Hematopoietic multipotent progenitor cell (in vitro differentiated cells): ENCODE measurements around the gene CDH16. TPM values are rescaled to one million over a fixed set of nuclear protein-coding genes. Genes with fewer than 3 reads are reported as not detected.
A peak's percentile ranks its signal among the peaks of the same experiment; 100 is the strongest.

ENCODE experiments used
- DNase-seq, 3 donors: peaks; one replicate each; pipeline ENCODE4 v3.0.0-alpha.2; 2011 to 2015; ENCODE audit warnings: low read depth in 2 of 3, low spot score in 2 of 3
- total RNA-seq: library from RNA; depleted of rRNA; stranded (reverse); fragments of >200 nt; gene quantifications from one replicate; pipeline ENCODE4 v1.2.3, GENCODE V29; 2012

The CDH16 gene
- total RNA-seq, 1 donor, result not detected

GRCh38 chr16:66931665-66932064, 13.0 kb upstream of the CDH16 start:
- no peak for DNase-seq

DNA sequence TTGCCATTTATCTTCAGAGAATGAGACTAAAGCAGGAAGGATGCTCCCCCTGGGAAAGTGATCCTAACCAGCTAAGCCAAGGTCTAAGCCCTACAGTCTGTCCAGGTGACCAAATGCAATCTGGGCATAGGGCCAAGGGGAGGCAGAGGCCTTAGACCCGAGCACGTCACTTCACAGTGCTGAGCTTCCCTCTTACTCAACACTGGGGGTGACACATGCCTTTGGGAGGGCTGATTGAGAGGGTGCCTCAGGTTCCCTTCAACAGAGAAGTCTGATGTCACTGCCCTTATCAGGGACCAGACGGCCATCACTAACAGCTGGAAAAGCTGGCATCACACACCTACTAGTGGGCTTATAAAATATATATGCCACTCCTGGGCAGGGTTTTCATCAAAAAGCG, 11.5 kb upstream of the CDH16 start:
- no peak for DNase-seq

DNA sequence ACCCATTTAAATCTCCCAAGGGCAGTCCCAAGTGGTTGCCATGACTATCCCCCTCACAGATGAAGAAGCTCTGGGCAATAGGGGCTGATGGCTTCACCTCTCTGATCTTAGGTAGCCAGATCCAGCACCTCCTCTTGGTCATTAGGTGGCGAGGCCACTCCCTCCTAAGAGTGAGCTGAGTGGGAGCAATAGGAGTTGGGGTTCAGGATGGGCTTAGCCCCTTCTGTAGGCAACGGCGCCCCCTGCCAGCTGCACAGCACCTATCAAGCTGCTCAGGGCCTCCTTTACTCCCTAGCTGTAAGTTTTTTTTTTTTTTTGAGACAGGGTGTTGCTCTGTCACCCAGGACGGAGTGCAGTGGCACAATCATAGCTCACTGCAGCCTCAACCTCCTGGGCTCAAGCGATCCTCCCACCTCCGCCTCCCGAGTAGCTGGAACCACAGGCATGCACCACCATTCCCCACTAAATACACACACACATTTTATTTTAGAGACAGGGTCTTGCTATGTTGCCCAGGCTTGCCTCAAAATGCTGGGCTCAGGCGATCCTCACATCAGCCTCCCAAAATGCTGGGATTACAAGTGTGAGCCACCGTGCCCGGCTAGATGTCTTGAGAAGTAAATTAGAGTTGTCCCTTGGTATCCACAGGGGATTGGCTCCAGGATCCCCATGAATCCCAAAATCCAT, 10.2 kb upstream of the CDH16 start:
- DNase-seq, result peak in 1 of 3 donors; percentile 45

- DNase-seq, result no peak
Observed at GRCh38 chr16:66927918-66928649, 9.4 kb upstream of the CDH16 start.

DNA sequence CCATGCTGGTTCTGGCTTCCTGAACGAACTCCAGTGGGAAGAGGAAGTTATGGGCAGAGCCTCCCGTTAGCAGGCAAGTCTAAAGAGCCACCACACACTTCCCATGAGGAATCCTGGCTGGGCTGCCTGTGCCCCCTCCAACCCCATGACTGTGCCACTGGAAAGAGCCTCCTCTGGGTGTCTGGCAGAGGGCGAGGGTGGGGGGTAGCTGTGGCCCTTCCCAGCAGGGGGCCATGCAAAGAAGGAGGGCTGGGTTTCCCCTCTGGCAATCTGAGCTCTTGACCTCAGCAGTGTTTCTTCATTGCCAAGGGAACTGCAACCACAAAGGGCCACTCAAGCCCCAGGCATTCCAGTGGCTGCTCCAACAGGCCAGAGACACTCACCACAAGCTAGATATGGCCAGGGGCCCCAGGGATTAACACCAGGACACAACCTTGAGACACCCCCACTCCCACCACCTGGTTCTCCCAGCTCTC, 8.3 kb upstream of the CDH16 start:
- DNase-seq, result peak in 1 of 3 donors; percentile 26

DNA sequence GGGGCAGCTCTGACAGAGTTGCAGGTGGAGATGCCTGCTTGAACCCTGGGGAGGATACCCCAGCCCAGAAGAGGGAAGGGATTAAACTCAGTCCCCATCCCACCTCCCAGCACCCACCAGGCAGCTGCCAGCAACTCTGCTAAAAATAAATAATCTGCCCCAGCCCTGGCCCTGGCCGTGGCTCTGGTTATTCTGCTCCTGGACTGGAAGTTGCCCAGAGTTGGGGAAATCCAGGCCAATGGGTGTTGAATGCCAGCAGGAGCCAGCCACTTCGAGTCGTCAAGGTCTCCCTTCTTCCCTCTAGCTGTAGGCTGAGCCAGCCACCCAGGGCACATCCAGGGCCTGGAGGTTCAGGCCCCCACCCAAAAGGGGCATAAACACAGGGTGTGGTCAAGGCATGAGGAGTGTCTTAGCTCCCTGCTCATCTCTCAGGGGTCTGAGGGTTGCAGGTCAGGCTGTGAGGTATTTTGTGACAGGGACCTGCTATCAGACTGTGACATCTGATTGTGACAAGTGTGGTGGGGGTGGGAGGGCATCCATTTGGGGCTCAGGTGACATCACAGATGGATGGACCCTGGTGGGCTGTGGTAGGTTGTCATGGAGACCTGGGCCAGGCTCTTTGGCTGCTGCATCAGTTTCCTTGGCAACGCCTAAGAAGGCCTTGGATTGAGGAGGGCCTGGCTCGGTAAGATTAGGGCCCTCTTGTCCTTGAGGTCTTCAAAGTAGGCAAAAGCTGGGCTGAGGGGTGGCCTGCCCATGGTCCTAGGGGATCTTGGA, 7.7 kb upstream of the CDH16 start:
- no peak for DNase-seq

- no peak for DNase-seq
Observed at GRCh38 chr16:66925322-66925840, 6.7 kb upstream of the CDH16 start, which contains the start of gene RRAD. RRAD (minus strand) TSS chr16:66925535; CDS start chr16:66925179, 356 bp downstream.

DNA sequence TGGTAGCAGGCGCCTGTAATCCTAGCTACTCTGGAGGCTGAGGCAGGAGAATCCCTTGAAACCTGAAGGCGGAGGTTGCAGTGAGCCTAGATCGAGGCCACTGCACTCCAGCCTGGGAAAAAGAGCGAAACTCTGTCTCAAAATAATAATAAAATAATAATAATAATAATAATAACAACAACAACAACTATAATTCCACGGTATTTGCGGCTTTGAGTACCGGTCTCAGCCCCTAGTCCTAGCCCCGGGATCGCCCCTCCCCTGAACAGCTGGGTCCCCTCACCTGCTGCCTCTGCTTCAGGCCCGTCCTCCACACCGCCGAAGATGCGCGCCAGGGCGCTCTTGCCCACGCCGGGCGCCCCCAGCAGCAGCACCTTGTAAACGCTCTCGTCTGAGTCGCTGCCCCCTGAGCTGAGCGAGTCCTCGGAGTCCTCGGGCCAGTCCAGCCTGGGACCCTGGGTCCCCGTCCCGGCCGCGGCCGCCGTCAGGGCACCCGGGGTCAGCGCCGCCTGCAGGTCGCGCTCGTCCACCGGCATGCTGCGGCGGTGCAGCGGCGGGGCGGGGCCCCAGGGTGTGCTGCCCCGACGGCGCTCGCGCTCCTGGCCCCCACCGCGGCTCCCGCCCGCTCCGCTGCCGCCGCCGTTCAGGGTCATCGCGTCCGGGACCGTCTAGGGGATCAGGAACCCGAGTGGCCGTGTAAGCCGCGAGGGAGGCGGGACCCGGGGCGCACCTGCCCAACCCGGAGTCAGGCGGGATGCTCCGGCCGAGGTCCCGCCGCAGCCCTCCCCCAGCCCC, 6.0 kb upstream of the CDH16 start:
- DNase-seq, result peak in 1 of 3 donors; percentile 34

DNA sequence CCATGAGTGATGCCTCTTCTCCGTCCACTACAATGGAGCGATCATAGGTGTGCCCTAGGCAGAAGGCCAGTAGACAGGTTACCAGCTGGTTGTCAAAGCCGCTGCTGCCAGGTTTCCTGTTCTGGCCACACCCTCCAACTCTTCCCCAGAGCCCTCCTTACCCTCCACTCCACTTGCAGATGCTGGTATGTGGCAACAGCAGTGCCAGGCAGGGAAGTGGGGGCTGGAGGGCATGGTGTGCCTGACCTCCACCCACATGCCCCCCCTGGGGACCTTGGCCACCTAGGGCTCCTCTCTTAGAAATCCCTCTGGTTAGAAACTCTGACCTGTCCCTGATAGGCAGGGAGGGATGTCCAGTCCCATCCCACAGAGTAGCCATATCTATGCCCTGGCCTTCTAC, 5.2 kb upstream of the CDH16 start:
- no peak for DNase-seq

DNA sequence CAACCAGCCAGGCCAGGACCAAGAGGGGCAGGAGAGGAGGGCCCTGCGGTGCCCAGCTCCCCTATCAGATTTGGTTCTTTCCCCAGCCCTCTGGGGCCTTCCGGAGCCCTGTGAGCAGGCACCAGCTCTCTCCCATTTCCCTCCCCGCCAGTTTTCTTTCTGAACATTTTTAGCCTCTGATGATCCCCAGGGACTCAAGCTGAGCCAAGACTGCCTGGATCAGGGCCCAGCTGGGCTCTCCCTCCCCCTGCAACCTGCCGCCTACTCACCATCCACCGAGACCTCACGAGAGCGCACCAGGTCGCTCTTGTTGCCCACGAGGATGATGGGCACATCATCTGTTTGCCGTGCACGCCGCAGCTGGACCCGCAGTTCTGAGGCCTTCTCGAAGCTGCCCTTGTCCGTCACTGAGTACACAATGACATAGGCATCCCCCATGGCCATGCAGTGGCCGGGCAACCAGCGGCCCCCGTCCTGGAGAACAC, 4.6 kb upstream of the CDH16 start:
- no peak for DNase-seq

DNA sequence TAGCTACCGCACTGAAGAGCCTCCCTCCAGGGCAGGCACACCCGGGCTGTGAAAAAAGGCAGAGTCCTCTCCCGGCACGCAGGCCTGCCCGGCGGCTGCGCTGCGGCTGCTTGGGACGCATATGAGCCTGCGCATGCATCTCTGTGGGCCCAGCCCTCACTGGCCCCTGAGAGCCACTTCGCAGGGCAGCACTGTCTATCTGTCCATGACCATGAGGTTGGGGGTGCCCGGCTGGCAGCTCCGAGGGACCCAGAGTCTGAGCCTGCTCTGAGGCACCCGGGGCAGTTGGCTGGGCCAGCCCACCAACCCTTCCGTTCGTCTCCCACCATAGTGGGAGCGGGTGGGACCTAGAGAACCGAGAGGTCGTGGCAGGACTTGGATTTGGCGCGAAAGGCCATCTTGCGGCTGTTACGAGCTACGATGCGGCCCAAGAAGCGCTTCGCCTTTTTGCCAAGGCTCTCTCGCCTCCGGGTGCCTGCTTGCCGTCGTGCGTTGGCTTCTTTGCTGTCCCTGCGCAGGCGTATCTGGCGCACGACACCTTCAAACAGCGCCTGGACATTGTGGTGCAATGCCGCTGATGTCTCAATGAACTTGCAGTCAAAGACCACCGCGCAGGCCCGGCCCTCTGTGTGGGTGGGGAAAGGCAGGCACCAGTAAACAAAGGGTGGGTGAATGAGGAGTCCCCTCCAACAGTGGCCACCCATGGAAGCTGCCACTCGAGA, 3.2 kb upstream of the CDH16 start:
- DNase-seq, result no peak

DNA sequence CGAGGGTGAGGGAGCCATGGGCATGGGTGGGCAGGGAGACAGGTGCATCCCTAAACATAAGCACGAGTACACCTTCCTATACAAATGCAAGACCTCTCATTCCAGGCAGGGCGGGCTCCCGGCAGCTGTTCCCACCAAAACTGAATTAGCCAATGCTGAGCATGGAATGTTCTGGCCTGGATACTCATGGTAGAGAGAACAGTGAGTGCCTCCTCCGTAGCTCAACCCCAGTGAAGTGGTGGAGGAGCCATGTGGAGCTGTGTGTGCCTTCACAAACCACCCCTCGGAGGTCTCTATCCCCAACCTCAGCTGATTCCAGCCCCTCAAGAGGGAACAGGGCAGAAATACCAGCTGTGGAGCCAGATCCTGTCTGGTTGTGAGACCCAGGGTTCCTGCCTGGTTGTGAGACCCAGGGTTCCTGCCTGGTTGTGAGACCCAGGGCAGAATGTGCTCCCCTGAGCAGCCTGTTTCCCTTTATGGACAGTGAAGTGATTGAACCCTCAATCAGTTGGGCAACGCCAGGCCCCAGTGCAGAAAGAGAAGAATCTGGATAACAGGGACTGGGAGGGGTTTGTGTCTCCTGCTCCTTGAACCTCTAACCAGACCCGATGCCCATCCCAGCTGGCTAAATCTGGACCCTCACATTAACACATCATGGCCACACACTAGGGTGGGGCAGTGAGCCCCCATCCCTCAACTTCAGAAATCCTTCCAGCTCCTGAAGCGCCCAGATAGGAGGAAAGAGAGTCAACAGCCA, 2.4 kb upstream of the CDH16 start:
- DNase-seq, result no peak

DNA sequence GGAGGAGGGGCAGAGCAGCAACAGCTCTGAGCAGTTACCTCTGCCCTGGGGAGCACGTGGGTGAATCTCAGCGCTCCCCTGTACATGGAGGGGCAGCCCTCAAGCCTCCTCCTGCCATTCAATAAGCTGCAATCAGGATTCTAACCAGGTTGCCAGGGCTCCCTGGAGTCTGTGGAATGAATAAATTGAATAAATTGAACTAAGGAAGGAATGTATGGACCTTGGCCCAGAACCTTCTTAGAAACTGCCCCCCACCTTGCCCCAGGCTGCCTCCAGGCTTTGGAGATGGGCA, 1.6 kb upstream of the CDH16 start:
- DNase-seq, result no peak

DNA sequence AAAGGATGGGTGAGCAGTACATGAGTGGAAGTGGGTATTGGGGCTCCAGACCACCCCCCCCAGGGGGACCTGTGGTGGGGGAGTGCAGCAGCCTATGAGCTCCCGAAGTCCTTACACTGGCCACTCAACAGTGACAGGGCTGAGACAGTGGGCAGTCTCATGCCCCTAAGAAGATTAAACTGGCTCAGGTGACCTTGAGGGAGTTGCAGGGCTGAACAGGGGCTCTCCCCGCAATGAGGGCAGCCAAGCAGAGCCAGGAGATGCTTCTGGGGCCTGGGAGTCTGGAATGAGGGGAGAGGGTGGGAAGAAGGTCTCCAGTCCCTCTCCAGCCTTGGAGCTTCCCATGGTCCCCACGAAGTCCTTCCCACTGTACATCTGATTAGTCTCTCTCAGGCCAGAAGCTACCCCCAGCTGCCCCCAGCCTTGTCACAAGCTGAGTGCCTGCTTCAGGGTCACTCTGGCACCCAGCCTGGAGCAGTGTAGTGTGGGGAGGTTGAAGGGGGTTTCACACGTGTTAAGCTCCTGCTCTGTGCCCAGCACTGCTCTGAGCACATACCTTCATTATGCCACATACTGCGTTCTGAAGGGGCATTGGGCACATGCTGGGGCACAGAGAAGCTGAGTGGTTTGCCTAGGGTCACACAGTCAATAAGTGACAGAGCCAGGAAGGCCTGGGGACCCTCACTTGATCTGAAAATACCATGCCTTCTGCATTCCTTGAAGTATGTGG, 1.0 kb upstream of the CDH16 start:
- no peak for DNase-seq

- no peak for DNase-seq
Observed at GRCh38 chr16:66918355-66918754, 330 bp downstream of the CDH16 start.

DNA sequence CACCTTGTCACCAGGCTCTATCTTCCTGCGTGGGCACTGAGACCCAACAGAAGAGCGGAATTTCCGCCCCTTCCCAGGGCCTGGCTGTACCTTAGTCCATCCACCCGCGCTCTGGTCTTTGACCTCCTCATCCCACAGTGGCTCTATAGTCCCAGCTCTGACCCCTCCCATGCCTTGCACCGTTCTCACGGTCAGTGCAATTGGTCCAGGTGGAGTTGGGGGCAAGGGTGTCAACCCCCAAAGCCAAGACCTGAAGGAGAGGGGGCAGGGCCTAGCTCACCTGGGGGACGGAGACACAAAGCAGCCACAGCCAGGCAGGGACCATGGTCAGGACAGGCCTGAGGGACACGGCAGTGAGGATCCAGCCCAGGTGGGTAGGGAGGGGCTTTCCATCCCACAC, 944 bp downstream of the CDH16 start:
- no peak for DNase-seq

GRCh38 chr16:66916518-66916917, 2.2 kb downstream of the CDH16 start:
- DNase-seq, result no peak

GRCh38 chr16:66915041-66915440, 3.6 kb downstream of the CDH16 start:
- DNase-seq, result no peak
